ENCODE data around the gene MCTP2. TPM values are rescaled to one million over a fixed set of nuclear protein-coding genes. Genes with fewer than 3 reads are reported as not detected.

The MCTP2 gene, protein sequence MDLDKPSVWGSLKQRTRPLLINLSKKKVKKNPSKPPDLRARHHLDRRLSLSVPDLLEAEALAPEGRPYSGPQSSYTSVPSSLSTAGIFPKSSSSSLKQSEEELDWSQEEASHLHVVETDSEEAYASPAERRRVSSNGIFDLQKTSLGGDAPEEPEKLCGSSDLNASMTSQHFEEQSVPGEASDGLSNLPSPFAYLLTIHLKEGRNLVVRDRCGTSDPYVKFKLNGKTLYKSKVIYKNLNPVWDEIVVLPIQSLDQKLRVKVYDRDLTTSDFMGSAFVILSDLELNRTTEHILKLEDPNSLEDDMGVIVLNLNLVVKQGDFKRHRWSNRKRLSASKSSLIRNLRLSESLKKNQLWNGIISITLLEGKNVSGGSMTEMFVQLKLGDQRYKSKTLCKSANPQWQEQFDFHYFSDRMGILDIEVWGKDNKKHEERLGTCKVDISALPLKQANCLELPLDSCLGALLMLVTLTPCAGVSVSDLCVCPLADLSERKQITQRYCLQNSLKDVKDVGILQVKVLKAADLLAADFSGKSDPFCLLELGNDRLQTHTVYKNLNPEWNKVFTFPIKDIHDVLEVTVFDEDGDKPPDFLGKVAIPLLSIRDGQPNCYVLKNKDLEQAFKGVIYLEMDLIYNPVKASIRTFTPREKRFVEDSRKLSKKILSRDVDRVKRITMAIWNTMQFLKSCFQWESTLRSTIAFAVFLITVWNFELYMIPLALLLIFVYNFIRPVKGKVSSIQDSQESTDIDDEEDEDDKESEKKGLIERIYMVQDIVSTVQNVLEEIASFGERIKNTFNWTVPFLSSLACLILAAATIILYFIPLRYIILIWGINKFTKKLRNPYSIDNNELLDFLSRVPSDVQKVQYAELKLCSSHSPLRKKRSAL
- 3.2 TPM for total RNA-seq

DNA sequence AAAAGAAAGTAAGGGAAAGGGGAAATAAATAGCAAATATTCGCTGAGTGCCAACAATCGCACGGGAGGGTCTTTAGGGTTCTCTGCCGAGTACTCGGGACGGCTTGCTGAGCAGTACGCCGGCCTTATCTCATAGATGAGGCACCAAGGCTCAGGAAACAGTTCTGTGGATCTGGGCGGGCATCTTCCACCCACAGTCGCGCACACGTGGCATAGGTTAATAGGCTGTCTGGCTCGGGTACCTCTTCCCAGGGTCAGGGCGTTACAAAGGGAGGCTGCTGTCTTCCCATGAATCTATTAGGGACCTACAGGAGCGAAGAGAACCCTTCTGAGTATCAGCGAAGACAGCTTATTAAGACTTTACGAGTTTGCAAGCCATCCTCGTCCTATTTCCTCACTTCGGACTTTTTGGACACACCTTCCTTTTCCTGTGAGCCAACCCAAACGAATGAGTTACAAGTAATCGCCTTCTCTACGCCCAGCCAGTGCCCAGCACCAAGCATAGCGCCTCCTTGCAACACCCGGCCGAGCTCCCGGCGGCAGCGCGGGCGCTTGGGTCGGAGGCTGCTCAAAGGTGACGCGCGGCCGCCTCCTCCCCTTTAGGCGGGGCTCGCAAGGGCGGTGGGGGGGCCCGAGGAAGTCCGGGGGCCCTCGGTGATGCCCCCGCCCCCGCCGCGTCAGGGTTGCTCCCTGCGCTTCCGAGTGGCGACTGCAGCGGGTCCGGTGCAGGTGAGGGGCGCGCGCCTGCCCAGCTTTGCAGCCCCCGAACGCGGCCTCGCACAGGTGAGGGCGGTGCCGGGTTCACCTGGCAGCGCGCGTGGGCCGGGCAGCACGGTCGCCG, at the start of gene MCTP2:
Gene MCTP2, plus strand, starts transcription at position 679 of the 840 bp plus-strand sequence. CDS start 66,705 bp downstream, outside the sequence.

Measured in diencephalon (tissue), 1 donor.